ENCODE measurements around the gene CEP72. TPM values are rescaled to one million over a fixed set of nuclear protein-coding genes. Genes with fewer than 3 reads are reported as not detected.

Gene CEP72
- total and polyA plus RNA-seq, 2 of the 13 experiments (the other 11 are each of a cell fraction or from before 2014, with no cell fraction given): 3.4 to 9.4 TPM

DNA sequence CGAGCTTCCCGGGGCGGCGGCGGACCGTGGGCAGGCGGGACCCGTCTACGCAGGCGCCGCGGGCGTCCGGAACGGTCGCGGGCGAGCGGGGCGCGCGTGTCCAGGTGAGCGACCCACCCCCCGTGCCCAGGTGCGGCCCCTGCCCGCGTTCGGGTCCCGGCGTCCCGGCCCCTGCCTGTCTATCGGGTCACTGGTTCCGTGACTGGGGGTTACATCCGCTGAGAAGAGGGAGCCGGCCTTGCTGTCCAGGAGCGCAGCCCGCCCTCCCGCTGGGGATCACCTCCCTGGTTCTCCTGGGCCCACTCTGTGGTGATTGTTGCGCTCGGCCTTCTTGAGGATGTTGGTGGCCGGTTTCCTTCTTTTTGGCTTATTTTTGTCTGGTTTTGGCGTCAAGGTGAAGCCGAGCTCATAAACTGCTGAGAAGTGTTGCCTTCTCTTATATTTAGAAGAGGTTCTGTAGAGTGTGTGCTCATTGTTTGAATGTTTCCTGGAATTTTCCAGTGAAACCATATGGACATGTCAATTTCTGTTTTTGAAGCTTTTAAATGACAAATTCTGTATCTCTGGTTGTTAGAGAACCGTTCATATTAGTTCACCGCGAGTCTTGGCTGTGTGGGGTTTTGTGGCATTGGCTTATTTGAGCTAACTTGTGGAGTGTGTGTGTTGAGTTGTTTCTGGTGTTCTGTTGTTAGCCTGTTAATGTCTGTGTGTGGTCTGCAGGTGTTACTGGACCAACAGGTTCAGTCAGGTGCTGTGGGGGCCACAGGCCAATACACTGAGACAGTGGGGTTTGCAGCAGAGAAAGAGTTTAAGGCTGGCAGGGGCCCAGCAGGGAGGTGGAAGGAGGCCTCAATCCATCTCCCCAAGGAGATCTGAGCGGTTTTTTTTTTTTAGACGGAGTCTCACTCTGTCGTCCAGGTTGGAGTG is 621 bp downstream of the CEP72 start (continued):
- TF ChIP-seq MXI1 (IDR thresholded peaks at IDR 0.05; ENCODE audit: borderline replicate concordance, low read depth, low read length) (0 out of 3 replicates have a peak, but pooled peaks have one; percentile 9), REL (CRISPR knock-in tag; conservative IDR thresholded peaks at IDR 0.05) (no peak), ETV5 (CRISPR knock-in tag; IDR thresholded peaks at IDR 0.05; ENCODE audit: borderline replicate concordance) (0 out of 2 replicates have a peak, but pooled peaks have one; percentile 4), ZC3H13 (CRISPR knock-in tag; IDR thresholded peaks at IDR 0.05) (0 out of 2 replicates have a peak, but pooled peaks have one; percentile 58), ZMYM2 (CRISPR knock-in tag; IDR thresholded peaks at IDR 0.05) (peak; percentile 78), ZNF605 (CRISPR knock-in tag; IDR thresholded peaks at IDR 0.05) (0 out of 2 replicates have a peak, but pooled peaks have one; percentile 27), POGZ (CRISPR knock-in tag; IDR thresholded peaks at IDR 0.05) (0 out of 2 replicates have a peak, but pooled peaks have one; percentile 3), KDM5A (IDR thresholded peaks at IDR 0.05; ENCODE audit: borderline replicate concordance, low read length) (peak; percentile 51; the same call in 1 of the 2 replicates), ZNF296 (CRISPR knock-in tag; conservative IDR thresholded peaks at IDR 0.05) (0 out of 2 replicates have a peak, but pooled peaks have one; percentile 5), ZFY (CRISPR knock-in tag; IDR thresholded peaks at IDR 0.05) (peak; percentile 47; the same call in 1 of the 2 replicates), PHF8 (CRISPR knock-in tag; IDR thresholded peaks at IDR 0.05) (peak; percentile 12; the same call in 1 of the 2 replicates), PTBP1 (IDR thresholded peaks at IDR 0.05; ENCODE audit: low read depth, low read length, poor library complexity, severe bottlenecking) (no peak), MXD4 (CRISPR knock-in tag; IDR thresholded peaks at IDR 0.05) (no peak), NRL (CRISPR knock-in tag; IDR thresholded peaks at IDR 0.05; ENCODE audit: borderline replicate concordance) (no peak), BRD4 (CRISPR knock-in tag; IDR thresholded peaks at IDR 0.05) (0 out of 2 replicates have a peak, but pooled peaks have one; percentile 18)
- TF ChIP-seq, protein P1, sequence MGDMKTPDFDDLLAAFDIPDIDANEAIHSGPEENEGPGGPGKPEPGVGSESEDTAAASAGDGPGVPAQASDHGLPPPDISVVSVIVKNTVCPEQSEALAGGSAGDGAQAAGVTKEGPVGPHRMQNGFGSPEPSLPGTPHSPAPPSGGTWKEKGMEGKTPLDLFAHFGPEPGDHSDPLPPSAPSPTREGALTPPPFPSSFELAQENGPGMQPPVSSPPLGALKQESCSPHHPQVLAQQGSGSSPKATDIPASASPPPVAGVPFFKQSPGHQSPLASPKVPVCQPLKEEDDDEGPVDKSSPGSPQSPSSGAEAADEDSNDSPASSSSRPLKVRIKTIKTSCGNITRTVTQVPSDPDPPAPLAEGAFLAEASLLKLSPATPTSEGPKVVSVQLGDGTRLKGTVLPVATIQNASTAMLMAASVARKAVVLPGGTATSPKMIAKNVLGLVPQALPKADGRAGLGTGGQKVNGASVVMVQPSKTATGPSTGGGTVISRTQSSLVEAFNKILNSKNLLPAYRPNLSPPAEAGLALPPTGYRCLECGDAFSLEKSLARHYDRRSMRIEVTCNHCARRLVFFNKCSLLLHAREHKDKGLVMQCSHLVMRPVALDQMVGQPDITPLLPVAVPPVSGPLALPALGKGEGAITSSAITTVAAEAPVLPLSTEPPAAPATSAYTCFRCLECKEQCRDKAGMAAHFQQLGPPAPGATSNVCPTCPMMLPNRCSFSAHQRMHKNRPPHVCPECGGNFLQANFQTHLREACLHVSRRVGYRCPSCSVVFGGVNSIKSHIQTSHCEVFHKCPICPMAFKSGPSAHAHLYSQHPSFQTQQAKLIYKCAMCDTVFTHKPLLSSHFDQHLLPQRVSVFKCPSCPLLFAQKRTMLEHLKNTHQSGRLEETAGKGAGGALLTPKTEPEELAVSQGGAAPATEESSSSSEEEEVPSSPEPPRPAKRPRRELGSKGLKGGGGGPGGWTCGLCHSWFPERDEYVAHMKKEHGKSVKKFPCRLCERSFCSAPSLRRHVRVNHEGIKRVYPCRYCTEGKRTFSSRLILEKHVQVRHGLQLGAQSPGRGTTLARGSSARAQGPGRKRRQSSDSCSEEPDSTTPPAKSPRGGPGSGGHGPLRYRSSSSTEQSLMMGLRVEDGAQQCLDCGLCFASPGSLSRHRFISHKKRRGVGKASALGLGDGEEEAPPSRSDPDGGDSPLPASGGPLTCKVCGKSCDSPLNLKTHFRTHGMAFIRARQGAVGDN (CRISPR knock-in tag; IDR thresholded peaks at IDR 0.05): peak; percentile 22; the same call in 1 of the 2 replicates
- TF ChIP-seq, protein P2, sequence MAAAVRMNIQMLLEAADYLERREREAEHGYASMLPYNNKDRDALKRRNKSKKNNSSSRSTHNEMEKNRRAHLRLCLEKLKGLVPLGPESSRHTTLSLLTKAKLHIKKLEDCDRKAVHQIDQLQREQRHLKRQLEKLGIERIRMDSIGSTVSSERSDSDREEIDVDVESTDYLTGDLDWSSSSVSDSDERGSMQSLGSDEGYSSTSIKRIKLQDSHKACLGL (CRISPR knock-in tag; IDR thresholded peaks at IDR 0.05): 0 out of 2 replicates have a peak, but pooled peaks have one; percentile 39
- TF ChIP-seq, protein P3, sequence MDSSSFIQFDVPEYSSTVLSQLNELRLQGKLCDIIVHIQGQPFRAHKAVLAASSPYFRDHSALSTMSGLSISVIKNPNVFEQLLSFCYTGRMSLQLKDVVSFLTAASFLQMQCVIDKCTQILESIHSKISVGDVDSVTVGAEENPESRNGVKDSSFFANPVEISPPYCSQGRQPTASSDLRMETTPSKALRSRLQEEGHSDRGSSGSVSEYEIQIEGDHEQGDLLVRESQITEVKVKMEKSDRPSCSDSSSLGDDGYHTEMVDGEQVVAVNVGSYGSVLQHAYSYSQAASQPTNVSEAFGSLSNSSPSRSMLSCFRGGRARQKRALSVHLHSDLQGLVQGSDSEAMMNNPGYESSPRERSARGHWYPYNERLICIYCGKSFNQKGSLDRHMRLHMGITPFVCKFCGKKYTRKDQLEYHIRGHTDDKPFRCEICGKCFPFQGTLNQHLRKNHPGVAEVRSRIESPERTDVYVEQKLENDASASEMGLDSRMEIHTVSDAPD (CRISPR knock-in tag; IDR thresholded peaks at IDR 0.05): 0 out of 2 replicates have a peak, but pooled peaks have one; percentile 26
- TF ChIP-seq, protein P4, sequence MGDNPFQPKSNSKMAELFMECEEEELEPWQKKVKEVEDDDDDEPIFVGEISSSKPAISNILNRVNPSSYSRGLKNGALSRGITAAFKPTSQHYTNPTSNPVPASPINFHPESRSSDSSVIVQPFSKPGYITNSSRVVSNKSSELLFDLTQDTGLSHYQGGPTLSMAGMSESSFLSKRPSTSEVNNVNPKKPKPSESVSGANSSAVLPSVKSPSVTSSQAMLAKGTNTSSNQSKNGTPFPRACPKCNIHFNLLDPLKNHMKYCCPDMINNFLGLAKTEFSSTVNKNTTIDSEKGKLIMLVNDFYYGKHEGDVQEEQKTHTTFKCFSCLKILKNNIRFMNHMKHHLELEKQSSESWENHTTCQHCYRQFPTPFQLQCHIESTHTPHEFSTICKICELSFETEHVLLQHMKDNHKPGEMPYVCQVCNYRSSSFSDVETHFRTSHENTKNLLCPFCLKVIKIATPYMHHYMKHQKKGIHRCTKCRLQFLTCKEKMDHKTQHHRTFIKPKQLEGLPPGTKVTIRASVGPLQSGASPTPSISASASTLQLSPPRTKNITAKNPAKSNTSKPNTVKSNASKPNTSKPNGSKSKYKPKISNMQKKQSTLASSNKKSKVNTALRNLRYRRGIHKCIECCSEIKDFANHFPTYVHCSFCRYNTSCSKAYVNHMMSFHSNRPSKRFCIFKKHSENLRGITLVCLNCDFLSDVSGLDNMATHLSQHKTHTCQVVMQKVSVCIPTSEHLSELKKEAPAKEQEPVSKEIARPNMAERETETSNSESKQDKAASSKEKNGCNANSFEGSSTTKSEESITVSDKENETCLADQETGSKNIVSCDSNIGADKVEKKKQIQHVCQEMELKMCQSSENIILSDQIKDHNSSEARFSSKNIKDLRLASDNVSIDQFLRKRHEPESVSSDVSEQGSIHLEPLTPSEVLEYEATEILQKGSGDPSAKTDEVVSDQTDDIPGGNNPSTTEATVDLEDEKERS (CRISPR knock-in tag; IDR thresholded peaks at IDR 0.05): peak; percentile 90; the same call in 1 of the 2 replicates

Measured in HepG2 (cell line).